HG02970 (cell line): ENCODE results near the gene TMEM52.

Source experiments
- ATAC-seq: cut with Tn5 transposase; IDR thresholded peaks from one replicate; pipeline ENCODE4 v1.9.1; 2021; ENCODE audit warnings: mild to moderate bottlenecking, moderate library complexity, moderate number of reproducible peaks; ENCODE audit not compliant: unreplicated experiment, low FRiP score

The TMEM52 gene

GRCh38 chr1:1877865-1878436 is 41.1 kb downstream of the TMEM52 start:
- no peak for ATAC-seq

GRCh38 chr1:1876335-1876930 is 42.6 kb downstream of the TMEM52 start:
- ATAC-seq = no peak

DNA sequence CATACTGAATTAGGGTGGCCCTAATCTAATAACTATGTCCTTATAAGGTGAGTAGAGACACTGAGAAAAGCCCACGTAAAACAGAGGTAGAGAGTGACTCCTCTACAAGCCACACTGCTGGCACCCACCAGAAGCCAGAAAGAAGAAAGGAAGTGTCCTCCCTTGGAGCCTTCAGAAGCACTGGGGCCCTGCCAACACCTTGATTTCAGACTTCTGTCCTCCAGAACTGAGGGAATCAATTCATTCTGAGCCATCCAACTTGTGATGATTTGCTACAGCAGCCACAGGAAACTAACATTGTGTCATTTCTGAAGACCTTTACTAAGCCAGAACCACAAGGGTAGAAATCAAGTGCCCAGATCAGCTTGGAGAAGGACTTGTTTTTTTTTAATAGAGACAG is 43.1 kb downstream of the TMEM52 start:
- no peak for ATAC-seq

DNA sequence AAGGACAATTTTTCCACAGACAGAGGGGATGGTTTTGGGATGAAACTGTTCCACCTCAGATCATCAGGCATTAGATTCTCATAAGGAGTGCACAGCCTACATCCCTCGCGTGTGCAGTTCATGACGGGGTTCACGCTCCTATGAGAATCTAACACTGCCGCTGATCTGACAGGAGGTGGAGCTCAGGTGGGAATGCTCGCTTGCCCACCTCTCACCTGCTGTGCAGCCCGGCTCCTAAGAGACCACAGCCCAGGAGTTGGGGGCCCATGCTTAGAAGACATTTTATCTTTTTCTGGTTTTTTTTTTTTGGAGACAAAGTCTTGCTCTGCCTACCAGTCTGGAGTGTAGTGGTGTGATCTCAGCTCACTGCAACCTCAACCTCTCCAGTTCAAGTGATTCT is 44.2 kb downstream of the TMEM52 start:
- ATAC-seq = no peak

DNA sequence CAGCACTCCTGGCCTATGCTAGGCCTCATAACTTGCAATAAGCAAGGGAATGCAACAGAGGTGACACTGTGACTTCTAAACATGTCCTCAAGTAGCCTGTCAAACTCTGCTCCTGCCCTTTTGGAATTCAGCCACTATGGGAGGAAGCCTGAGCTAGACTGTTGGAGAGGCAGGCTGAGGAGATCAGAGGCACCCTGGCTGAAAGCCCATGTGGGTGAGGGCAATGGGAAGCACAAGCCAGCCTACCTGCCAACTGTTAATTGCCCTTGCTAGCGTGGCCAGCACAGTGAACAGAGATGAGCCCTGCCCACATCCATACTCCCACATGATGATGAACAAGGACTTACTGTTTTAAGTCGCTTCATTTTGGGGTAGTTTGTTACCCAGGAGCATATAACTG is 45.9 kb downstream of the TMEM52 start:
- no peak for ATAC-seq

DNA sequence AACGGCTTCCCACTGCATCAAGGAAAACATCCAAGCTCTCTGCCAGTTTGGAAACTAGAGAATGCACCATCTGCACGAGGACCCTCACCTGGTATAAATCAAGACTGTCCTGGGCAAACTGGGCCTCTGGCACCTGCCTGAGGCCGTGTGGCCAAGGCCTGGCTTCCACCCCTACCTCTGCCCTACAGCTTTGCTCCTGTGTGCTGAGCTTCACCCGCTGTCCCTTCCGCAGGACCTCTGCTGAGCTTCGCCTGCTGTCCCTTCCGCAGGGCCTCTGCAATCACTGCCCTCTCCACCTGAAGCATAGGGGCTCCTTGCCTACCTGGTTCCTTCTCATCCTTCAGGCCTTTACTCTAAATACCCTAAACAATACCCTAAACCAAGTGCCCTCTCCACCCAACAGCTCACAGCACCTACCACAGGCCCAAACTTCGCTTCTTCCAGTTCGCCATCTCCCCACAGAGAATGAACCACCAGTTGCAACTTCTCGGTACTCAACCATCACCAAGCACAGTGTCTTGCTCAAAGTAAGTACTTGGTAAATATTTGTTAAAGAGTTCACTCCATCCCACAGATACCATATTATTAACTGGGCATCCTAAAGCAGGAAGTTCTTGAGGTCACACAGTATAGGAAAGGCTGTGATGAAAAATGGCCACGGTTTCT is 46.6 kb downstream of the TMEM52 start:
- ATAC-seq = no peak

DNA sequence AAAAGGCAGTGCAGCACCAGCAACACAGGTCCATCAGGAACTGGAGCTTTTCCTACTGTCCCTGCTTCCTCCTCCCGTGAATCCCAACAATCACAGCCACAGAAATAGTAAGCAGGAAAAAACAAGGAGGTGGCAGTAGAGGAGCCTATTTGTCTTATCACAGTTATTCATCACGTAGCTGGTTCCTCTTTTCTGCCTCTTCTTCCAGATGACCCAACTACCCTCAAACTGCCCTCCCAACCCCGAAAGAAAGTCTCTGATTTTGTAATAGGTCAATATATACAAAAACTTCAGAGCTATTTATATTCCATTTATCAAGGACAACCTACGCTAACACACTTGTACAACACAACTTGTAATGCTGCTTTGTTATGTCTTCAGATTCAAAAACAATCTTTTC is 49.6 kb downstream of the TMEM52 start:
- ATAC-seq = no peak
